H9 (cell line): ENCODE results near the gene SYNE3. TPM values are rescaled to one million over a fixed set of nuclear protein-coding genes. Genes with fewer than 3 reads are reported as not detected.
A peak's percentile ranks its signal among the peaks of the same experiment; 100 is the strongest.

Experiments used
- DNase-seq: peaks from one replicate; pipeline ENCODE4 v3.0.0-alpha.2; 2017
- H2AFZ ChIP-seq: one replicate; pipeline ENCODE4 v1.6.1; 2013; ENCODE audit warnings: mild to moderate bottlenecking, low read length, control low read depth, moderate library complexity
- H2AK5ac ChIP-seq: 2 replicates; pipeline ENCODE4 v1.6.1; 2013; ENCODE audit warnings: low read length, control low read depth, mixed read lengths; ENCODE audit not compliant: insufficient read length
- H2BK120ac ChIP-seq: one replicate; pipeline ENCODE4 v1.6.1; 2013; ENCODE audit warnings: low read depth, mild to moderate bottlenecking, low read length, control low read depth, inconsistent platforms; ENCODE audit not compliant: poor library complexity, severe bottlenecking
- H2BK12ac ChIP-seq: 2 replicates; pipeline ENCODE4 v1.6.1; 2013; ENCODE audit warnings: low read length, control low read depth, mixed read lengths, low read depth; ENCODE audit not compliant: insufficient read length
- H2BK15ac ChIP-seq: 2 replicates; pipeline ENCODE4 v1.6.1; 2013; ENCODE audit warnings: low read depth, low read length, control low read depth
- H2BK20ac ChIP-seq: one replicate; pipeline ENCODE4 v1.6.1; 2013; ENCODE audit warnings: low read depth, mild to moderate bottlenecking, low read length, control low read depth, inconsistent platforms; ENCODE audit not compliant: poor library complexity, severe bottlenecking
- H2BK5ac ChIP-seq: 2 replicates; pipeline ENCODE4 v1.6.1; 2013; ENCODE audit warnings: low read length, control low read depth, mixed read lengths; ENCODE audit not compliant: insufficient read length
- H3K14ac ChIP-seq: 2 replicates; pipeline ENCODE4 v1.6.1; 2013; ENCODE audit warnings: low read length, control low read depth; ENCODE audit not compliant: insufficient read depth
- H3K18ac ChIP-seq: 2 replicates; pipeline ENCODE4 v1.6.1; 2013; ENCODE audit warnings: low read depth, mild to moderate bottlenecking, mixed read lengths, low read length, control low read depth; ENCODE audit not compliant: insufficient read length
- H3K23ac ChIP-seq: 2 replicates; pipeline ENCODE4 v1.6.1; 2013; ENCODE audit warnings: low read length, control low read depth, mixed read lengths, low read depth; ENCODE audit not compliant: insufficient read length
- H3K23me2 ChIP-seq: 2 replicates; pipeline ENCODE4 v1.6.1; 2013; ENCODE audit warnings: low read depth, mild to moderate bottlenecking, mixed read lengths, low read length, control low read depth; ENCODE audit not compliant: insufficient read length, poor library complexity, severe bottlenecking
- H3K27ac ChIP-seq: 2 replicates; pipeline ENCODE4 v1.5.1; 2013; ENCODE audit warnings: low read length, control low read depth, mixed read lengths, low read depth; ENCODE audit not compliant: insufficient read length
- H3K27me3 ChIP-seq: 2 replicates; pipeline ENCODE4 v1.6.1; 2013; ENCODE audit warnings: low read length, control low read depth, inconsistent platforms; ENCODE audit not compliant: insufficient read depth
- H3K4ac ChIP-seq: 2 replicates; pipeline ENCODE4 v1.6.1; 2013; ENCODE audit warnings: low read depth, mild to moderate bottlenecking, control low read depth, inconsistent platforms, low read length, moderate library complexity
- H3K4me1 ChIP-seq: 2 replicates; pipeline ENCODE4 v1.6.1; 2013; ENCODE audit warnings: low read length, control low read depth, inconsistent platforms; ENCODE audit not compliant: insufficient read depth
- H3K4me2 ChIP-seq: 2 replicates; pipeline ENCODE4 v1.6.1; 2013; ENCODE audit warnings: low read length, control low read depth, mixed read lengths; ENCODE audit not compliant: insufficient read length, insufficient read depth
- H3K56ac ChIP-seq: 2 replicates; pipeline ENCODE4 v1.6.1; 2013; ENCODE audit warnings: low read depth, mild to moderate bottlenecking, mixed read lengths, low read length, control low read depth; ENCODE audit not compliant: insufficient read length
- H3K79me1 ChIP-seq: 2 replicates; pipeline ENCODE4 v1.6.1; 2013; ENCODE audit warnings: low read depth, mild to moderate bottlenecking, moderate library complexity, low read length, control low read depth, inconsistent platforms; ENCODE audit not compliant: insufficient read depth, poor library complexity, severe bottlenecking
- H3K79me2 ChIP-seq: 2 replicates; pipeline ENCODE4 v1.6.1; 2013; ENCODE audit warnings: low read length, control low read depth, inconsistent platforms; ENCODE audit not compliant: insufficient read depth
- H3K9ac ChIP-seq: 2 replicates; pipeline ENCODE4 v1.6.1; 2013; ENCODE audit warnings: low read length, control low read depth, mixed read lengths; ENCODE audit not compliant: insufficient read length; ENCODE audit errors: extremely low read depth
- H3K9me3 ChIP-seq: one replicate; pipeline ENCODE4 v1.6.1; 2013; ENCODE audit warnings: low read depth, low read length, inconsistent platforms; ENCODE audit not compliant: control insufficient read depth
- H3T11ph ChIP-seq: one replicate; pipeline ENCODE4 v1.6.1; 2013; ENCODE audit warnings: mild to moderate bottlenecking, low read length, control low read depth, inconsistent platforms
- H4K20me1 ChIP-seq: one replicate; pipeline ENCODE4 v1.6.1; 2013; ENCODE audit not compliant: control insufficient read depth, insufficient read length, insufficient read depth
- H4K5ac ChIP-seq: 2 replicates; pipeline ENCODE4 v1.6.1; 2013; ENCODE audit warnings: low read depth, mild to moderate bottlenecking, mixed read lengths, low read length, control low read depth; ENCODE audit not compliant: insufficient read length
- H4K8ac ChIP-seq: replicated peaks from 2 replicates; pipeline ENCODE4 v1.6.1; 2013; ENCODE audit warnings: low read length, control low read depth, mixed read lengths, low read depth; ENCODE audit not compliant: insufficient read length
- H4K91ac ChIP-seq: 2 replicates; pipeline ENCODE4 v1.6.1; 2013; ENCODE audit warnings: low read depth, mild to moderate bottlenecking, moderate library complexity, mixed read lengths, low read length, control low read depth; ENCODE audit not compliant: insufficient read length
- H3K27ac Mint-ChIP-seq, 3 experiments: 2 replicates in 2 of 3; 3 replicates in 1 of 3; pipeline ENCODE4 v1.8.0; 2020 to 2021; ENCODE audit warnings: mixed read lengths in 3 of 3, mild to moderate bottlenecking in 1 of 3, moderate library complexity in 1 of 3
- H3K27me3 Mint-ChIP-seq: 2 replicates; pipeline ENCODE4 v1.8.0; 2021; ENCODE audit warnings: low read depth, mild to moderate bottlenecking, moderate library complexity, mixed read lengths
- H3K36me3 Mint-ChIP-seq, 3 experiments: 2 replicates in 2 of 3; 3 replicates in 1 of 3; pipeline ENCODE4 v1.8.0; 2020 to 2021; ENCODE audit warnings: low read depth in 3 of 3, mixed read lengths in 3 of 3; ENCODE audit not compliant: insufficient read depth in 1 of 3
- H3K4me1 Mint-ChIP-seq, 2 experiments: 2 replicates each; pipeline ENCODE4 v1.8.0; 2020; ENCODE audit warnings: mixed read lengths in 2 of 2
- H3K4me3 Mint-ChIP-seq, 2 experiments: 2 replicates in 1 of 2; 3 replicates in 1 of 2; pipeline ENCODE4 v1.8.0; 2020 to 2021; ENCODE audit warnings: mild to moderate bottlenecking in 2 of 2, mixed read lengths in 2 of 2, moderate library complexity in 1 of 2
- H3K9me3 Mint-ChIP-seq, 2 experiments: 2 replicates in 1 of 2; 3 replicates in 1 of 2; pipeline ENCODE4 v1.8.0; 2020; ENCODE audit warnings: mild to moderate bottlenecking in 2 of 2, mixed read lengths in 2 of 2, moderate library complexity in 1 of 2
- WGBS: extraction: QIAGEN DNeasy Blood & Tissue Kit; methylation state at CpG from one replicate; pipeline ENCODE4 v1.1.7; 2013; ENCODE audit warnings: missing lambda C conversion rate, low lambda C conversion rate, mixed read lengths; ENCODE audit not compliant: insufficient read length; ENCODE audit errors: extremely low coverage; 5-methylcytosine and 5-hydroxymethylcytosine counted together
- total RNA-seq: library from RNA; stranded (reverse); gene quantifications from 2 replicates; pipeline ENCODE4 v1.2.1, GENCODE V29; 2021
- TF ChIP-seq, protein P1 (sequence below): fragments of 200-600 bp; sonication (generic); conservative IDR thresholded peaks from 3 replicates; pipeline ENCODE4 v1.8.0; 2021; ENCODE audit warnings: antibody characterized with exemption, mild to moderate bottlenecking

Gene SYNE3
- total RNA-seq, 1 experiment from 2014 or later: 0.11 TPM

- Histone ChIP-seq H3K79me1 (no peaks in the 10 kb centered on the region), H4K91ac (no peak overlapping the region), H3K4ac (no peak overlapping the region), H2BK5ac (no peak overlapping the region), H3K4me1 (no peaks in the 10 kb centered on the region), H3K79me2 (no peaks in the 10 kb centered on the region), H3K56ac (no peak overlapping the region), H2BK120ac (no peak overlapping the region), H3K27ac (no peak overlapping the region), H4K20me1 (peaks cover 2% of the 10 kb centered on the region), H4K8ac (no peak overlapping the region), H2BK20ac (no peak overlapping the region), H3K14ac (peak overlapping the region; percentile 2; the same call in 1 of the 2 replicates), H3K4me2 (no peak overlapping the region), H2AK5ac (no peak overlapping the region), H2BK12ac (no peak overlapping the region), H3K9me3 (no peaks in the 10 kb centered on the region), H2AFZ (no peak overlapping the region), H3T11ph (no peak overlapping the region), H3K18ac (no peak overlapping the region), H3K27me3 (no peaks in the 10 kb centered on the region), H3K23ac (no peak overlapping the region), H2BK15ac (no peak overlapping the region), H4K5ac (no peak overlapping the region), H3K9ac (no peak overlapping the region), H3K23me2 (no peaks in the 10 kb centered on the region)
- Mint-ChIP-seq H3K27me3 (peaks cover 15% of the 10 kb centered on the region), H3K4me3 (no peak overlapping the region), H3K4me1 (peaks cover 5 to 9% of the 10 kb centered on the region in 2 experiments), H3K27ac (no peak overlapping the region; a peak in 2 of 7 replicates), H3K36me3 (no peaks in the 10 kb centered on the region), H3K9me3 (no peaks in the 10 kb centered on the region)
- WGBS: no CpG with 5 or more reads among the region's 14 CpGs
- TF ChIP-seq, protein P1, sequence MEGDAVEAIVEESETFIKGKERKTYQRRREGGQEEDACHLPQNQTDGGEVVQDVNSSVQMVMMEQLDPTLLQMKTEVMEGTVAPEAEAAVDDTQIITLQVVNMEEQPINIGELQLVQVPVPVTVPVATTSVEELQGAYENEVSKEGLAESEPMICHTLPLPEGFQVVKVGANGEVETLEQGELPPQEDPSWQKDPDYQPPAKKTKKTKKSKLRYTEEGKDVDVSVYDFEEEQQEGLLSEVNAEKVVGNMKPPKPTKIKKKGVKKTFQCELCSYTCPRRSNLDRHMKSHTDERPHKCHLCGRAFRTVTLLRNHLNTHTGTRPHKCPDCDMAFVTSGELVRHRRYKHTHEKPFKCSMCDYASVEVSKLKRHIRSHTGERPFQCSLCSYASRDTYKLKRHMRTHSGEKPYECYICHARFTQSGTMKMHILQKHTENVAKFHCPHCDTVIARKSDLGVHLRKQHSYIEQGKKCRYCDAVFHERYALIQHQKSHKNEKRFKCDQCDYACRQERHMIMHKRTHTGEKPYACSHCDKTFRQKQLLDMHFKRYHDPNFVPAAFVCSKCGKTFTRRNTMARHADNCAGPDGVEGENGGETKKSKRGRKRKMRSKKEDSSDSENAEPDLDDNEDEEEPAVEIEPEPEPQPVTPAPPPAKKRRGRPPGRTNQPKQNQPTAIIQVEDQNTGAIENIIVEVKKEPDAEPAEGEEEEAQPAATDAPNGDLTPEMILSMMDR: no peak
- no peak for DNase-seq
Measured at GRCh38 chr14:95500772-95501401, 15.6 kb downstream of the SYNE3 start.
